GM12878 (cell line): ENCODE data around the gene RERE.

ENCODE experiments used
- CREM ChIP-seq: IDR thresholded peaks from 2 replicates; pipeline ENCODE4 v1.6.1; 2014; ENCODE audit warnings: antibody characterized with exemption, low read depth
- JUND ChIP-seq: IDR thresholded peaks from 2 replicates; pipeline ENCODE4 v1.6.1; 2012; ENCODE audit warnings: low read depth, mild to moderate bottlenecking, low read length, improper control_type of control experiment, moderate library complexity
- POLR2A ChIP-seq: IDR thresholded peaks from 2 replicates; pipeline ENCODE4 v1.6.1; 2011; ENCODE audit warnings: low read depth, mild to moderate bottlenecking, low read length
- ZBTB33 ChIP-seq: fragments of 450-650 bp; IDR thresholded peaks from 2 replicates; pipeline ENCODE4 v1.6.1; 2017; ENCODE audit warnings: mild to moderate bottlenecking

GRCh38 chr1:8406960-8407359, 410.5 kb downstream of the RERE start:
- no peak for TF ChIP-seq CREM
- no peak for TF ChIP-seq ZBTB33
- TF ChIP-seq POLR2A: no peak
- no peak for TF ChIP-seq JUND
